Measurements from ENCODE around the gene CTDSP2. TPM values are rescaled to one million over a fixed set of nuclear protein-coding genes. Genes with fewer than 3 reads are reported as not detected.
A peak's percentile ranks its signal among the peaks of the same experiment; 100 is the strongest.

The CTDSP2 gene
- total RNA-seq, 2 donors from 2014 or later = 170 to 222 TPM

GRCh38 chr12:57893431-57894353 lies 47.2 kb upstream of the CTDSP2 start:
- peak; percentile 47 for ATAC-seq (ENCODE audit: insufficient number of reproducible peaks, low FRiP score, low read depth)
- Histone ChIP-seq H3K4me1 (ENCODE audit: control insufficient read depth in 1 of 2, low read depth in 2 of 2) (peaks cover 72 to 97% of the 10 kb centered on the region in 2 donors), H3K9me3 (no peaks in the 10 kb centered on the region)

GRCh38 chr12:57892232-57892972 lies 45.9 kb upstream of the CTDSP2 start:
- DNase-seq (ENCODE audit: low spot score) (no peak), ATAC-seq (ENCODE audit: insufficient number of reproducible peaks, low FRiP score, low read depth) (no peak)
- Histone ChIP-seq H3K4me1 (ENCODE audit: control insufficient read depth in 1 of 2, low read depth in 2 of 2) (peaks cover 66 to 97% of the 10 kb centered on the region in 2 donors), H3K27me3 (replicated peaks; ENCODE audit: insufficient read depth) (no peaks in the 10 kb centered on the region), H3K4me3 (no peak overlapping the region), H3K36me3 (no peaks in the 10 kb centered on the region), H3K27ac (peak overlapping the region; percentile 98), H3K9me3 (no peaks in the 10 kb centered on the region)
- no peak for TF ChIP-seq CTCF (IDR thresholded peaks at IDR 0.05)

More at GRCh38 chr12:57893431-57894353, 47.2 kb upstream of the CTDSP2 start:
- Histone ChIP-seq H3K27ac (peak overlapping the region; percentile 98), H3K4me3 (peak overlapping the region; percentile 38), H3K36me3 (no peaks in the 10 kb centered on the region), H3K27me3 (replicated peaks; ENCODE audit: insufficient read depth) (no peaks in the 10 kb centered on the region)
- peak; percentile 74 for DNase-seq (ENCODE audit: low spot score)
- TF ChIP-seq CTCF (IDR thresholded peaks at IDR 0.05) = no peak

- H3K4me1 ChIP-seq (ENCODE audit: control insufficient read depth in 1 of 2, low read depth in 2 of 2) = peaks cover 68 to 97% of the 10 kb centered on the region in 2 donors
- no peaks in the 10 kb centered on the region for H3K9me3 ChIP-seq
- H3K36me3 ChIP-seq = no peaks in the 10 kb centered on the region
- no peak for ATAC-seq (ENCODE audit: insufficient number of reproducible peaks, low FRiP score, low read depth)
- no peak for DNase-seq (ENCODE audit: low spot score)
- H3K27me3 ChIP-seq (replicated peaks; ENCODE audit: insufficient read depth) = no peaks in the 10 kb centered on the region
- H3K4me3 ChIP-seq = no peak overlapping the region
- peak overlapping the region; percentile 98 for H3K27ac ChIP-seq
- no peak for TF ChIP-seq CTCF (IDR thresholded peaks at IDR 0.05)
Observed at GRCh38 chr12:57891542-57892228, 45.2 kb upstream of the CTDSP2 start.

- Histone ChIP-seq H3K9me3 (no peaks in the 10 kb centered on the region), H3K36me3 (no peaks in the 10 kb centered on the region), H3K4me3 (no peak overlapping the region), H3K27ac (peak overlapping the region; percentile 98), H3K27me3 (replicated peaks; ENCODE audit: insufficient read depth) (no peaks in the 10 kb centered on the region), H3K4me1 (ENCODE audit: control insufficient read depth in 1 of 2, low read depth in 2 of 2) (peaks cover 58 to 95% of the 10 kb centered on the region in 2 donors)
- no peak for TF ChIP-seq CTCF (IDR thresholded peaks at IDR 0.05)
- DNase-seq (ENCODE audit: low spot score) (no peak), ATAC-seq (ENCODE audit: insufficient number of reproducible peaks, low FRiP score, low read depth) (no peak)
Observed at GRCh38 chr12:57890191-57891115, 43.9 kb upstream of the CTDSP2 start.
